ENCODE results near the gene GJB5. TPM values are rescaled to one million over a fixed set of nuclear protein-coding genes. Genes with fewer than 3 reads are reported as not detected.

Gene GJB5
- total RNA-seq, result not detected in 2 replicates

GRCh38 chr1:34754964-34755637 lies at the start of gene GJB5:
Gene GJB5 (plus strand): TSS chr1:34755047. CDS start chr1:34757331, 2,284 bp downstream.

GRCh38 chr1:34759503-34760357 lies 4.9 kb downstream of the GJB5 start, which contains the start of gene GJB4:
Gene GJB4 (plus strand): TSS chr1:34759740. CDS start chr1:34761255, 1,515 bp downstream.

GRCh38 chr1:34781071-34781843 lies 26.4 kb downstream of the GJB5 start, which contains the start of gene GJB3:
Gene GJB3 (plus strand): TSS chr1:34781214. CDS start chr1:34784763, 3,549 bp downstream.

GRCh38 chr1:34792868-34793727 lies 38.3 kb downstream of the GJB5 start, which contains the start of gene GJA4:
Gene GJA4 (plus strand): TSS chr1:34792999. CDS start chr1:34794214, 1,215 bp downstream.

Other genes with a start within 250 kb of the GJB5 start
- not detected in 2 replicates for gene GJB4, start 4.7 kb downstream of the GJB5 start, total RNA-seq
- gene GJB3, start 26.2 kb downstream of the GJB5 start, total RNA-seq, result not detected in 2 replicates
- gene GJA4, start 38.0 kb downstream of the GJB5 start, total RNA-seq, result 2.1 and 4.9 TPM in 2 replicates
- gene SMIM12, start 104.7 kb downstream of the GJB5 start, total RNA-seq, result 28.4 and 43.9 TPM in 2 replicates
- 0.16 and 0.18 TPM in 2 replicates for gene DLGAP3, start 174.6 kb downstream of the GJB5 start, total RNA-seq
- 53.1 and 68.6 TPM in 2 replicates for gene TMEM35B, start 230.3 kb downstream of the GJB5 start, total RNA-seq